Suprapubic skin (tissue), 4 donors: Measurements from ENCODE around the gene EHD4. TPM values are rescaled to one million over a fixed set of nuclear protein-coding genes. Genes with fewer than 3 reads are reported as not detected.

ENCODE experiments used
- DNase-seq, 2 donors: peaks; one replicate each; pipeline ENCODE4 v3.0.0-alpha.2; 2019; ENCODE audit warnings: low spot score in 2 of 2
- H3K27ac ChIP-seq: fragments of 200-600 bp; sonication (generic); one replicate; pipeline ENCODE4 v1.5.1; 2019
- H3K27me3 ChIP-seq: fragments of 200-600 bp; sonication (generic); one replicate; pipeline ENCODE4 v1.5.1; 2019
- H3K36me3 ChIP-seq: fragments of 200-600 bp; sonication (generic); one replicate; pipeline ENCODE4 v1.5.1; 2019
- H3K4me1 ChIP-seq: fragments of 200-600 bp; sonication (generic); one replicate; pipeline ENCODE4 v1.5.1; 2019
- H3K4me3 ChIP-seq: fragments of 200-600 bp; sonication (generic); one replicate; pipeline ENCODE4 v1.5.1; 2019; ENCODE audit warnings: mild to moderate bottlenecking
- H3K9me3 ChIP-seq: fragments of 200-600 bp; sonication (generic); one replicate; pipeline ENCODE4 v1.5.1; 2019
- CTCF ChIP-seq, 2 donors: fragments of 200-600 bp in 1 of 2; fragments of 450-650 bp in 1 of 2; sonication (generic) in 1 of 2; IDR thresholded peaks; one replicate each; pipeline ENCODE4 v1.5.1; 2016 to 2019; ENCODE audit warnings: antibody characterized with exemption in 2 of 2, mild to moderate bottlenecking in 1 of 2, moderate library complexity in 1 of 2
- EP300 ChIP-seq: sonication (generic); formaldehyde crosslinking; IDR thresholded peaks from one replicate; pipeline ENCODE4 v1.6.1; 2017; ENCODE audit warnings: antibody characterized with exemption
- POLR2A ChIP-seq, 2 donors: fragments of 450-650 bp; IDR thresholded peaks; one replicate each; pipeline ENCODE4 v1.6.1; 2017; ENCODE audit warnings: antibody characterized with exemption in 2 of 2, mild to moderate bottlenecking in 2 of 2, moderate library complexity in 2 of 2
- POLR2AphosphoS5 ChIP-seq, 3 donors: sonication (generic); formaldehyde crosslinking; IDR thresholded peaks; one replicate each; pipeline ENCODE4 v1.6.1; 2017; ENCODE audit warnings: antibody characterized with exemption in 3 of 3
- WGBS: methylation state at CpG from one replicate; pipeline ENCODE4 v1.1.5; 2018; 5-methylcytosine and 5-hydroxymethylcytosine counted together
- total RNA-seq, 4 donors: library from RNA; depleted of rRNA; stranded (reverse); fragments of >200 nt; gene quantifications; one replicate each; pipeline ENCODE4 v1.1.0, GENCODE V29; 2016

The EHD4 gene
- total RNA-seq, 4 donors from 2014 or later, result 16.0 to 31.4 (median 20.9) TPM

GRCh38 chr15:41908736-41909461 is 63.5 kb downstream of the EHD4 start:
- WGBS, result 91% methylated on average over 12 of the region's 17 CpGs

GRCh38 chr15:41907141-41907540 is 65.2 kb downstream of the EHD4 start:
- Histone ChIP-seq H3K4me1 (peaks cover 22% of the 10 kb centered on the region), H3K9me3 (no peaks in the 10 kb centered on the region), H3K4me3 (no peak overlapping the region), H3K27ac (no peak overlapping the region), H3K27me3 (no peaks in the 10 kb centered on the region), H3K36me3 (peaks cover 56% of the 10 kb centered on the region)
- TF ChIP-seq POLR2A (IDR thresholded peaks at IDR 0.05), result no peak
- no peak for DNase-seq
- 82% methylated on average over 3 of the region's 3 CpGs for WGBS

More at GRCh38 chr15:41908736-41909461, 63.5 kb downstream of the EHD4 start:
- peaks cover 28% of the 10 kb centered on the region for H3K4me1 ChIP-seq
- H3K27me3 ChIP-seq, result no peaks in the 10 kb centered on the region
- no peak overlapping the region for H3K4me3 ChIP-seq
- TF ChIP-seq POLR2AphosphoS5 (IDR thresholded peaks at IDR 0.05), result no peak
- TF ChIP-seq CTCF (IDR thresholded peaks at IDR 0.05), result no peak
- no peak for TF ChIP-seq EP300
- TF ChIP-seq POLR2A (IDR thresholded peaks at IDR 0.05), result no peak
- no peak for DNase-seq
- H3K9me3 ChIP-seq, result no peaks in the 10 kb centered on the region
- no peak overlapping the region for H3K27ac ChIP-seq
- peaks cover 54% of the 10 kb centered on the region for H3K36me3 ChIP-seq

- H3K36me3 ChIP-seq, result peaks cover 56% of the 10 kb centered on the region
These were observed 65.7 kb downstream of the EHD4 start for GRCh38 chr15:41906608-41907007.

GRCh38 chr15:41905036-41905793 is 67.1 kb downstream of the EHD4 start:
- Histone ChIP-seq H3K9me3 (no peaks in the 10 kb centered on the region), H3K27me3 (no peaks in the 10 kb centered on the region), H3K27ac (no peak overlapping the region), H3K4me3 (no peak overlapping the region), H3K36me3 (peaks cover 67% of the 10 kb centered on the region), H3K4me1 (peaks cover 12% of the 10 kb centered on the region)
- DNase-seq, result no peak
- TF ChIP-seq EP300, result no peak
- no peak for TF ChIP-seq POLR2A (IDR thresholded peaks at IDR 0.05)
- TF ChIP-seq POLR2AphosphoS5 (IDR thresholded peaks at IDR 0.05), result no peak
- no peak for TF ChIP-seq CTCF (IDR thresholded peaks at IDR 0.05)
- 85% methylated on average over 14 of the region's 14 CpGs for WGBS

More at GRCh38 chr15:41906608-41907007, 65.7 kb downstream of the EHD4 start:
- no peak for TF ChIP-seq EP300
- Histone ChIP-seq H3K9me3 (no peaks in the 10 kb centered on the region), H3K27ac (no peak overlapping the region), H3K27me3 (no peaks in the 10 kb centered on the region), H3K4me1 (peaks cover 16% of the 10 kb centered on the region), H3K4me3 (no peak overlapping the region)
- WGBS, result 100% methylated on average over 4 of the region's 5 CpGs
- DNase-seq, result no peak

- peaks cover 12% of the 10 kb centered on the region for H3K4me1 ChIP-seq
- no peak overlapping the region for H3K27ac ChIP-seq
- H3K27me3 ChIP-seq, result no peaks in the 10 kb centered on the region
- DNase-seq, result no peak
- no peaks in the 10 kb centered on the region for H3K9me3 ChIP-seq
- H3K36me3 ChIP-seq, result peaks cover 67% of the 10 kb centered on the region
- TF ChIP-seq CTCF (IDR thresholded peaks at IDR 0.05) (peak; percentile 64 to 74), POLR2A (IDR thresholded peaks at IDR 0.05) (no peak), POLR2AphosphoS5 (IDR thresholded peaks at IDR 0.05) (no peak), EP300 (no peak)
- H3K4me3 ChIP-seq, result no peak overlapping the region
- 0% methylated on average over 1 of the region's 6 CpGs for WGBS
These were observed 67.8 kb downstream of the EHD4 start for GRCh38 chr15:41904541-41905005.

GRCh38 chr15:41903782-41904181 is 68.6 kb downstream of the EHD4 start:
- DNase-seq, result no peak
- Histone ChIP-seq H3K27ac (no peak overlapping the region), H3K9me3 (no peaks in the 10 kb centered on the region), H3K36me3 (peaks cover 64% of the 10 kb centered on the region), H3K4me3 (no peak overlapping the region), H3K4me1 (peaks cover 12% of the 10 kb centered on the region), H3K27me3 (no peaks in the 10 kb centered on the region)
- TF ChIP-seq CTCF (IDR thresholded peaks at IDR 0.05), result no peak
- 90% methylated on average over 8 of the region's 13 CpGs for WGBS
